ENCODE data around the gene EPG5.
"Not testable (repeated sequence)": the region's sequence is repeated elsewhere in the genome, so short reads cannot be mapped to it uniquely, and the experiment has no call there.

Gene EPG5

GRCh38 chr18:45836242-45837205, 130.6 kb downstream of the EPG5 start:
- DNase-seq = no peak

- DNase-seq = no peak
Observed at GRCh38 chr18:45835057-45835636, 132.0 kb downstream of the EPG5 start.

GRCh38 chr18:45834306-45834705, 132.8 kb downstream of the EPG5 start:
- DNase-seq = no peak

GRCh38 chr18:45833846-45834245, 133.3 kb downstream of the EPG5 start:
- no peak for DNase-seq

GRCh38 chr18:45830917-45831316, 136.2 kb downstream of the EPG5 start:
- DNase-seq = no peak

- no peak for DNase-seq
Observed at GRCh38 chr18:45829855-45830254, 137.3 kb downstream of the EPG5 start.

GRCh38 chr18:45828917-45829811, 138.0 kb downstream of the EPG5 start:
- DNase-seq = no peak

GRCh38 chr18:45826716-45827115, 140.4 kb downstream of the EPG5 start:
- not testable (repeated sequence) for DNase-seq

GRCh38 chr18:45826084-45826483, 141.0 kb downstream of the EPG5 start:
- no peak for DNase-seq

GRCh38 chr18:45825258-45826044, 141.7 kb downstream of the EPG5 start, which contains the start of gene SIGLEC15:
SIGLEC15 (plus strand) TSS chr18:45825675; CDS start chr18:45825729, 54 bp downstream.
- DNase-seq = no peak

- DNase-seq = no peak
Observed at GRCh38 chr18:45821711-45822110, 145.4 kb downstream of the EPG5 start.

GRCh38 chr18:45821026-45821425, 146.1 kb downstream of the EPG5 start:
- no peak for DNase-seq

- DNase-seq = no peak
Observed at GRCh38 chr18:45820106-45820745, 146.9 kb downstream of the EPG5 start.

GRCh38 chr18:45818765-45819164, 148.4 kb downstream of the EPG5 start:
- DNase-seq = not testable (repeated sequence)

GRCh38 chr18:45817543-45817942, 149.6 kb downstream of the EPG5 start:
- DNase-seq = no peak

GRCh38 chr18:45814733-45815132, 152.4 kb downstream of the EPG5 start:
- not testable (repeated sequence) for DNase-seq

GRCh38 chr18:45807144-45807543, 160.0 kb downstream of the EPG5 start:
- DNase-seq = not testable (repeated sequence)

GRCh38 chr18:45806226-45806625, 160.9 kb downstream of the EPG5 start:
- no peak for DNase-seq

- no peak for DNase-seq
Observed at GRCh38 chr18:45805551-45805950, 161.6 kb downstream of the EPG5 start.

- no peak for DNase-seq
Observed at GRCh38 chr18:45802814-45803492, 164.2 kb downstream of the EPG5 start.

GRCh38 chr18:45801416-45802004, 165.6 kb downstream of the EPG5 start:
- no peak for DNase-seq

Data from eye (tissue), 1 donor.